Cardiac muscle cell (in vitro differentiated cells and primary cell): ENCODE measurements around the gene GPR180. TPM values are rescaled to one million over a fixed set of nuclear protein-coding genes. Genes with fewer than 3 reads are reported as not detected.

ENCODE experiments used
- DNase-seq, 2 donors: peaks; one replicate each; pipeline versions ENCODE4 v3.0.0 to v3.0.0-alpha.2; 2010 to 2017; ENCODE audit warnings: low read depth in 1 of 2, low spot score in 1 of 2
- H3K27ac ChIP-seq: fragments of 200-600 bp; sonication (generic); 2 replicates; pipeline ENCODE4 v1.5.1; 2016
- H3K27me3 ChIP-seq: fragments of 200-600 bp; sonication (generic); 2 replicates; pipeline ENCODE4 v1.6.0; 2016; ENCODE audit warnings: control low read depth
- H3K36me3 ChIP-seq: fragments of 200-600 bp; sonication (generic); 2 replicates; pipeline ENCODE4 v1.5.1; 2016; ENCODE audit warnings: control low read depth
- H3K4me1 ChIP-seq: fragments of 200-600 bp; sonication (generic); 2 replicates; pipeline ENCODE4 v1.8.1; 2017; ENCODE audit warnings: low read depth, mild to moderate bottlenecking, mixed run types
- H3K4me3 ChIP-seq: fragments of 200-600 bp; sonication (generic); 2 replicates; pipeline ENCODE4 v1.5.1; 2016; ENCODE audit warnings: mild to moderate bottlenecking
- H3K9me3 ChIP-seq: fragments of 200-600 bp; sonication (generic); 2 replicates; pipeline ENCODE4 v1.5.1; 2017; ENCODE audit warnings: low read depth, mild to moderate bottlenecking, control low read depth
- polyA plus RNA-seq: library from polyadenylated mRNA; unstranded; fragments of >200 nt; fragmentation: Nextera tagmentation; extraction: Ambion mirVana; gene quantifications from 2 replicates; pipeline ENCODE4 v1.2.1, GENCODE V29; 2016
- total RNA-seq: library from RNA; depleted of rRNA; stranded (reverse); fragments of >200 nt; gene quantifications from 2 replicates; pipeline ENCODE4 v1.2.3, GENCODE V29; 2016
- TF ChIP-seq, protein P1 (sequence below): IDR thresholded peaks from 2 replicates; pipeline ENCODE4 v1.5.1; 2012; ENCODE audit warnings: low read depth, mild to moderate bottlenecking, low read length

GPR180 gene
- total RNA-seq = 3.9 and 4.1 TPM in 2 replicates
- 4.1 and 4.5 TPM in 2 replicates for polyA plus RNA-seq

DNA sequence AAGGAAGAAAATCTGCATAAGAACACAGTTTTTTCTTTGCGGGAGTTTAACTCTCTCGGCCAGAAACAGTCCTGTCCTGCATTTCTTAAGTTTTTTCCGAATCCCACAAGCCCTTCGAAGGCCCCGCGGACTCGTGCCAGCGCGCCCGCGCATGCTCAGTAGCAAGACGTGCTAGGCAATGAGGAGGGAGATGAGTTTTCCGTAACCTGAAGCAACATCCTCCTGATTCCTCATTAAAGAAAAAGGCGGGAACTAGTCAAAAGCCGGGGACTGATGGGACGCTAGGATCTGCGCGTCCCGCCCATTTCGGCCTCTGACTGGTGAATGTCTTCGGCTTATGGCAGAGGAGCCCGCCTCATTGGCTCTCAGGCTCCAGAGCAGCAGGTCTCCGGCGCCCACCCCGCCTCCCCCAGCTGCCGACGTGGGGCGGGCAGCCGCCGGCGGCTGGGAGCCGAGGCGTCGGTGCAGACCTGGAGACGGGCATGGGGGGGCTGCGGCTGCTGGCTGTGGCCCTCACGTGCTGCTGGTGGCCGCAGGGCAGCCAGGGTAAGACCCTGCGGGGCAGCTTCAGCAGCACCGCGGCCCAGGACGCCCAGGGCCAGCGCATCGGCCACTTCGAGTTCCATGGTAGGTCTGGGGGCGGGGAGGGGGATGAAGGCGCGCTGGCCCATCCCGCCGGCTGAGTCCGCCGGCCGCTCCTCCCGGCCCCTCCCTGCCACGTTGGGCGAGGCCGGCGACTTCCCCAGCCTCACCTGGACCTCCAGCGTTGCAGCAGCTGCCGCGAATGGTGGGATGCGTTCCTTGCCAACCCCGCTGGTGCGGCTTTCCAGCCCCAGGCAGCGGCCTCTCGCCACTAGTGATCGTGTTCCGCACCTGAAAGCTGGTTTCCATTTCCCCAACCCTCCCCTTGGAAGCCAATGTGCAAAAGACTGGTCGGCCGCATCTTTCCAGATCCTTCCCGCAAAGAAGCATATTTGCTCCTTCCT lies at the start of gene GPR180:
TSS of gene GPR180 (plus strand) at position 412 of the 986 bp plus-strand sequence. CDS start at position 483, 71 bp downstream.
- TF ChIP-seq, protein P1, sequence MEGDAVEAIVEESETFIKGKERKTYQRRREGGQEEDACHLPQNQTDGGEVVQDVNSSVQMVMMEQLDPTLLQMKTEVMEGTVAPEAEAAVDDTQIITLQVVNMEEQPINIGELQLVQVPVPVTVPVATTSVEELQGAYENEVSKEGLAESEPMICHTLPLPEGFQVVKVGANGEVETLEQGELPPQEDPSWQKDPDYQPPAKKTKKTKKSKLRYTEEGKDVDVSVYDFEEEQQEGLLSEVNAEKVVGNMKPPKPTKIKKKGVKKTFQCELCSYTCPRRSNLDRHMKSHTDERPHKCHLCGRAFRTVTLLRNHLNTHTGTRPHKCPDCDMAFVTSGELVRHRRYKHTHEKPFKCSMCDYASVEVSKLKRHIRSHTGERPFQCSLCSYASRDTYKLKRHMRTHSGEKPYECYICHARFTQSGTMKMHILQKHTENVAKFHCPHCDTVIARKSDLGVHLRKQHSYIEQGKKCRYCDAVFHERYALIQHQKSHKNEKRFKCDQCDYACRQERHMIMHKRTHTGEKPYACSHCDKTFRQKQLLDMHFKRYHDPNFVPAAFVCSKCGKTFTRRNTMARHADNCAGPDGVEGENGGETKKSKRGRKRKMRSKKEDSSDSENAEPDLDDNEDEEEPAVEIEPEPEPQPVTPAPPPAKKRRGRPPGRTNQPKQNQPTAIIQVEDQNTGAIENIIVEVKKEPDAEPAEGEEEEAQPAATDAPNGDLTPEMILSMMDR = no peak
- no peaks in the 10 kb centered on the region for H3K9me3 ChIP-seq
- H3K27me3 ChIP-seq = no peaks in the 10 kb centered on the region
- DNase-seq = peak; percentile 98 to 100
- H3K36me3 ChIP-seq = peaks cover 5% of the 10 kb centered on the region
- H3K27ac ChIP-seq = no peak within 1 kb of the TSS
- H3K4me1 ChIP-seq = peaks cover 8% of the 10 kb centered on the region
- H3K4me3 ChIP-seq = peak within 1 kb of the TSS; percentile 42

- TF ChIP-seq, protein P1 = no peak
- DNase-seq = no peak
- no peaks in the 10 kb centered on the region for H3K27me3 ChIP-seq
Observed at GRCh38 chr13:94552095-94552494, 49.6 kb upstream of the GPR180 start.

GRCh38 chr13:94553766-94554165 lies 47.9 kb upstream of the GPR180 start:
- Histone ChIP-seq H3K27ac (no peak overlapping the region), H3K27me3 (no peaks in the 10 kb centered on the region), H3K4me1 (no peaks in the 10 kb centered on the region), H3K36me3 (no peaks in the 10 kb centered on the region), H3K4me3 (no peak overlapping the region), H3K9me3 (no peaks in the 10 kb centered on the region)
- DNase-seq = no peak
- TF ChIP-seq, protein P1 = no peak

More at GRCh38 chr13:94552095-94552494, 49.6 kb upstream of the GPR180 start:
- H3K36me3 ChIP-seq = no peaks in the 10 kb centered on the region
- no peaks in the 10 kb centered on the region for H3K9me3 ChIP-seq
- H3K4me3 ChIP-seq = no peak overlapping the region
- no peak overlapping the region for H3K27ac ChIP-seq
- H3K4me1 ChIP-seq = peaks cover 8% of the 10 kb centered on the region

GRCh38 chr13:94556041-94556440 lies 45.6 kb upstream of the GPR180 start:
- Histone ChIP-seq H3K9me3 (no peaks in the 10 kb centered on the region), H3K27ac (no peak overlapping the region), H3K36me3 (no peaks in the 10 kb centered on the region), H3K4me1 (no peaks in the 10 kb centered on the region), H3K27me3 (no peaks in the 10 kb centered on the region), H3K4me3 (no peak overlapping the region)
- no peak for DNase-seq
- TF ChIP-seq, protein P1 = no peak

GRCh38 chr13:94556621-94557020 lies 45.0 kb upstream of the GPR180 start:
- H3K4me1 ChIP-seq = no peaks in the 10 kb centered on the region
- no peak overlapping the region for H3K27ac ChIP-seq
- H3K27me3 ChIP-seq = no peaks in the 10 kb centered on the region
- no peaks in the 10 kb centered on the region for H3K9me3 ChIP-seq
- H3K4me3 ChIP-seq = no peak overlapping the region
- H3K36me3 ChIP-seq = no peaks in the 10 kb centered on the region
- TF ChIP-seq, protein P1 = no peak
- DNase-seq = peak in 1 of 2 donors; percentile 11
